HepG2 (cell line): ENCODE results near the gene SLC5A5. TPM values are rescaled to one million over a fixed set of nuclear protein-coding genes. Genes with fewer than 3 reads are reported as not detected.

ENCODE experiments used
- CEBPB ChIP-seq: IDR thresholded peaks from 2 replicates; pipeline ENCODE4 v1.6.1; 2011; ENCODE audit warnings: low read depth, low read length, improper control_type of control experiment, borderline replicate concordance
- FOXA1 ChIP-seq, 2 experiments: fragments of 450-650 bp in 1 of 2; sonication (generic) in 1 of 2; formaldehyde crosslinking in 1 of 2; IDR thresholded peaks; 2 replicates each; pipeline versions ENCODE4 v1.4.0 to v1.6.1; 2016 to 2020; ENCODE audit warnings: missing genetic modification reagents in 1 of 2
- ISL2 ChIP-seq: sonication (generic); formaldehyde crosslinking; IDR thresholded peaks from 2 replicates; pipeline ENCODE4 v1.5.0; 2020; ENCODE audit warnings: missing genetic modification reagents
- KDM5A ChIP-seq: fragments of 200-600 bp; sonication (generic); IDR thresholded peaks from 2 replicates; pipeline ENCODE4 v1.7.0; 2018; ENCODE audit warnings: antibody characterized with exemption, mild to moderate bottlenecking, low read length, borderline replicate concordance
- MAFK ChIP-seq, 2 experiments: IDR thresholded peaks in 1 of 2; conservative IDR thresholded peaks in 1 of 2; 2 replicates each; pipeline ENCODE4 v1.6.1; 2011; ENCODE audit warnings: improper control_type of control experiment in 2 of 2, low read length in 2 of 2
- MEF2D ChIP-seq: sonication (generic); formaldehyde crosslinking; IDR thresholded peaks from 2 replicates; pipeline ENCODE4 v1.5.1; 2020; ENCODE audit warnings: mild to moderate bottlenecking, missing genetic modification reagents
- MIER2 ChIP-seq: IDR thresholded peaks from 2 replicates; pipeline ENCODE4 v1.6.1; 2016; ENCODE audit warnings: missing biosample characterization, missing genetic modification reagents
- NONO ChIP-seq, 2 experiments: fragments of 450-650 bp in 1 of 2; sonication (generic) in 1 of 2; formaldehyde crosslinking in 1 of 2; IDR thresholded peaks in 1 of 2; conservative IDR thresholded peaks in 1 of 2; 2 replicates each; pipeline versions ENCODE4 v1.6.1 to v1.8.0; 2017 to 2022; ENCODE audit warnings: mild to moderate bottlenecking in 1 of 2, missing genetic modification reagents in 1 of 2, moderate library complexity in 1 of 2
- PHB2 ChIP-seq: fragments of 450-650 bp; IDR thresholded peaks from 2 replicates; pipeline ENCODE4 v1.6.1; 2018; ENCODE audit not compliant: partially characterized antibody
- SOX13 ChIP-seq, 3 experiments: fragments of 450-650 bp in 1 of 3; sonication (generic) in 1 of 3; formaldehyde crosslinking in 1 of 3; IDR thresholded peaks in 2 of 3; conservative IDR thresholded peaks in 1 of 3; 2 replicates each; pipeline versions ENCODE4 v1.5.0 to v1.6.1; 2016 to 2020; ENCODE audit warnings: antibody characterized with exemption in 1 of 3, mild to moderate bottlenecking in 1 of 3, missing compliant biosample characterization in 1 of 3, missing genetic modification reagents in 1 of 3, moderate library complexity in 1 of 3
- SRSF4 ChIP-seq: fragments of 200-400 bp; formaldehyde crosslinking; IDR thresholded peaks from one replicate; pipeline ENCODE4 v1.6.1; 2018; ENCODE audit warnings: mild to moderate bottlenecking, low read depth, low read length, moderate library complexity; ENCODE audit not compliant: poor library complexity, severe bottlenecking
- SYNCRIP ChIP-seq: fragments of 200-400 bp; formaldehyde crosslinking; IDR thresholded peaks from 2 replicates; pipeline ENCODE4 v1.6.1; 2018; ENCODE audit warnings: mild to moderate bottlenecking, low read depth, low read length; ENCODE audit not compliant: insufficient read depth
- XBP1 ChIP-seq: sonication (generic); formaldehyde crosslinking; IDR thresholded peaks from 2 replicates; pipeline ENCODE4 v1.5.0; 2020; ENCODE audit warnings: missing genetic modification reagents
- ZBTB3 ChIP-seq: sonication (generic); formaldehyde crosslinking; IDR thresholded peaks from 2 replicates; pipeline ENCODE4 v1.4.0; 2020; ENCODE audit warnings: low read depth, mild to moderate bottlenecking, moderate library complexity, missing genetic modification reagents, borderline replicate concordance
- ZNF138 ChIP-seq: sonication (generic); formaldehyde crosslinking; IDR thresholded peaks from 2 replicates; pipeline ENCODE4 v1.5.0; 2020; ENCODE audit warnings: mild to moderate bottlenecking, low read depth, missing genetic modification reagents
- ZNF160 ChIP-seq: sonication (generic); formaldehyde crosslinking; IDR thresholded peaks from 2 replicates; pipeline ENCODE4 v1.8.0; 2022; ENCODE audit warnings: mild to moderate bottlenecking, inconsistent platforms, missing genetic modification reagents
- ZNF264 ChIP-seq: sonication (generic); formaldehyde crosslinking; IDR thresholded peaks from 2 replicates; pipeline ENCODE4 v1.4.0; 2020; ENCODE audit warnings: missing genetic modification reagents
- ZNF33B ChIP-seq: sonication (generic); formaldehyde crosslinking; IDR thresholded peaks from 2 replicates; pipeline ENCODE4 v1.5.1; 2020; ENCODE audit warnings: mild to moderate bottlenecking, missing genetic modification reagents
- ZNF552 ChIP-seq: sonication (generic); formaldehyde crosslinking; IDR thresholded peaks from 2 replicates; pipeline ENCODE4 v1.9.0; 2022; ENCODE audit warnings: missing genetic modification reagents, mild to moderate bottlenecking, borderline replicate concordance
- ZNF577 ChIP-seq: sonication (generic); formaldehyde crosslinking; IDR thresholded peaks from 2 replicates; pipeline ENCODE4 v1.4.0; 2020; ENCODE audit warnings: mild to moderate bottlenecking, low read depth, missing genetic modification reagents, borderline replicate concordance
- ZNF891 ChIP-seq: sonication (generic); formaldehyde crosslinking; IDR thresholded peaks from 2 replicates; pipeline ENCODE4 v1.5.0; 2020; ENCODE audit warnings: mild to moderate bottlenecking, missing genetic modification reagents
- ZZZ3 ChIP-seq: sonication (generic); formaldehyde crosslinking; IDR thresholded peaks from 2 replicates; pipeline ENCODE4 v1.4.0; 2020; ENCODE audit warnings: missing genetic modification reagents, mild to moderate bottlenecking, borderline replicate concordance
- polyA plus RNA-seq, 8 experiments: library from polyadenylated mRNA; depleted of rRNA in 3 of 8; stranded (reverse) in 7 of 8; unstranded in 1 of 8; fragments of >200 nt; fragmentation: Illumina TruSeq in 4 of 8; extraction: Trizol in 4 of 8; gene quantifications; 2 replicates each; pipeline versions ENCODE4 v1.2.1 to v1.2.3, GENCODE V29; 2011 to 2016; ENCODE audit warnings: low read depth in 4 of 8, missing spikeins in 1 of 8, mixed read lengths in 1 of 8; ENCODE audit not compliant: insufficient read depth in 1 of 8
- total RNA-seq, 5 experiments: library from RNA; depleted of rRNA; stranded (reverse); fragments of >200 nt; fragmentation: Illumina TruSeq; extraction: Trizol; gene quantifications; 2 replicates each; pipeline ENCODE4 v1.2.3, GENCODE V29; 2016; ENCODE audit warnings: low read depth in 1 of 5
- TF ChIP-seq, protein P1 (sequence below): sonication (generic); formaldehyde crosslinking; IDR thresholded peaks from 2 replicates; pipeline ENCODE4 v1.8.1; 2023; ENCODE audit warnings: mild to moderate bottlenecking, missing genetic modification reagents
- TF ChIP-seq, protein P2 (sequence below): sonication (generic); formaldehyde crosslinking; IDR thresholded peaks from 2 replicates; pipeline ENCODE4 v1.4.0; 2020; ENCODE audit warnings: missing genetic modification reagents; ENCODE audit errors: not compliant biosample characterization
- TF ChIP-seq, protein P3 (sequence below): sonication (generic); formaldehyde crosslinking; IDR thresholded peaks from 2 replicates; pipeline ENCODE4 v1.4.0; 2020; ENCODE audit warnings: missing genetic modification reagents

The SLC5A5 gene
- total and polyA plus RNA-seq, 2 of the 13 experiments (the other 11 are each of a cell fraction or from before 2014, with no cell fraction given), result not detected

DNA sequence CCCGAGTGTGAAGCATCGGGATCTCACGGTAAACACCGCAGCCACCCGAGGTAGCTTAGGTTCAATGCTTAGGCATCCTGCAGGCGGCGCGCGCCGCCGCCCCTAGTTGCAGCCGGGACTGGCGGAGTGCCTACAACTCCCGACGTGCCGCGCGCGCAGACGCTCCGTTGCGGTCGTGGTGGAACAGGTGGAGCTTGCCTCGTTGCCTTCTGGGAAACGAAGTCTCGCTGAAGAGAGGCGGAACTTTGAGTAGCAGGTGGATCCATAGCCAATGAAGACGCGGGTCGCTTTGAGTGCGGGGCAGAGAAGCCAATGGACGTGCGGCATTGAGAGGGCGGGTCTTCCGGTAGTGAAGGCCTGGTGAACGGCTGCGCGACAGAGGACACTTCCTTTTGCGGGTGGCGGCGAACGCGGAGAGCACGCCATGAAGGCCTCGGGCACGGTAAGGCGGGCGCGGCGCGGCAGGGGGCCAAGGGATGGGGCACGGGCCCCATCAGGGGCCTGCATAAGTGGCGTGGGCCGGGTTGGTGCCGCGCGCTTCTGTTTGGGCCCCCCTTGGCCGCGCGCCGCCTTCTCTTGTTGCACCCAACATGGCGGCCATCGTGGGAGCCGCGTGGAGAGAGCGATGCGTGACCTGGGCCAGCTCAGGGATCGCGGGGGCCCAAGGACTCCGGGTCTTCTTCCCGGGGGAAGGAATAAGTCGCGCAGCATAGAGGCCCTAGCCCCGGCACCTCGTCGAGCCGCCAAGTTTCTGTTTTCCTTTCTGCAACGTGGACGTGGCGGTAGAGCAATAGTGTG, 12.0 kb upstream of the SLC5A5 start, which contains the start of gene RPL18A (continued):
- peak; percentile 49; the same call in 1 of the 2 replicates for TF ChIP-seq ZZZ3
- TF ChIP-seq, protein P1, sequence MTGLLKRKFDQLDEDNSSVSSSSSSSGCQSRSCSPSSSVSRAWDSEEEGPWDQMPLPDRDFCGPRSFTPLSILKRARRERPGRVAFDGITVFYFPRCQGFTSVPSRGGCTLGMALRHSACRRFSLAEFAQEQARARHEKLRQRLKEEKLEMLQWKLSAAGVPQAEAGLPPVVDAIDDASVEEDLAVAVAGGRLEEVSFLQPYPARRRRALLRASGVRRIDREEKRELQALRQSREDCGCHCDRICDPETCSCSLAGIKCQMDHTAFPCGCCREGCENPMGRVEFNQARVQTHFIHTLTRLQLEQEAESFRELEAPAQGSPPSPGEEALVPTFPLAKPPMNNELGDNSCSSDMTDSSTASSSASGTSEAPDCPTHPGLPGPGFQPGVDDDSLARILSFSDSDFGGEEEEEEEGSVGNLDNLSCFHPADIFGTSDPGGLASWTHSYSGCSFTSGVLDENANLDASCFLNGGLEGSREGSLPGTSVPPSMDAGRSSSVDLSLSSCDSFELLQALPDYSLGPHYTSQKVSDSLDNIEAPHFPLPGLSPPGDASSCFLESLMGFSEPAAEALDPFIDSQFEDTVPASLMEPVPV, result peak; percentile 33; the same call in 1 of the 2 replicates
- TF ChIP-seq SOX13 (IDR thresholded peaks at IDR 0.05), result no peak
- no peak; a peak in 1 of 4 replicates for TF ChIP-seq SOX13 (CRISPR knock-in tag; conservative IDR thresholded peaks at IDR 0.05 in 1 of 2, IDR thresholded peaks at IDR 0.05 in 1 of 2)
- TF ChIP-seq ZNF264 (CRISPR knock-in tag), result no peak
- TF ChIP-seq ZNF160 (CRISPR knock-in tag), result 0 out of 2 replicates have a peak, but pooled peaks have one; percentile 11
- no peak for TF ChIP-seq XBP1 (CRISPR knock-in tag)
- no peak for TF ChIP-seq ISL2
- peak in 1 of 2 experiments; percentile 6; a peak in 1 of 4 replicates for TF ChIP-seq MAFK (conservative IDR thresholded peaks at IDR 0.05 in 1 of 2, IDR thresholded peaks at IDR 0.05 in 1 of 2; ENCODE audit: low read length in 2 of 2)
- TF ChIP-seq NONO (IDR thresholded peaks at IDR 0.05), result no peak
- peak; percentile 72 for TF ChIP-seq NONO (CRISPR knock-in tag; conservative IDR thresholded peaks at IDR 0.05)
- TF ChIP-seq, protein P2, sequence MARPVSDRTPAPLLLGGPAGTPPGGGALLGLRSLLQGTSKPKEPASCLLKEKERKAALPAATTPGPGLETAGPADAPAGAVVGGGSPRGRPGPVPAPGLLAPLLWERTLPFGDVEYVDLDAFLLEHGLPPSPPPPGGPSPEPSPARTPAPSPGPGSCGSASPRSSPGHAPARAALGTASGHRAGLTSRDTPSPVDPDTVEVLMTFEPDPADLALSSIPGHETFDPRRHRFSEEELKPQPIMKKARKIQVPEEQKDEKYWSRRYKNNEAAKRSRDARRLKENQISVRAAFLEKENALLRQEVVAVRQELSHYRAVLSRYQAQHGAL (CRISPR knock-in tag), result no peak
- TF ChIP-seq ZNF138 (CRISPR knock-in tag), result no peak
- TF ChIP-seq ZNF891 (CRISPR knock-in tag), result peak; percentile 76; the same call in 1 of the 2 replicates
- TF ChIP-seq ZNF552 (CRISPR knock-in tag), result no peak
- peak; percentile 84; the same call in 1 of the 2 replicates for TF ChIP-seq ZNF33B (CRISPR knock-in tag)
- no peak for TF ChIP-seq CEBPB
- no peak for TF ChIP-seq MEF2D (CRISPR knock-in tag)
- TF ChIP-seq PHB2, result no peak
- TF ChIP-seq FOXA1 (IDR thresholded peaks at IDR 0.05), result no peak
- TF ChIP-seq FOXA1 (CRISPR knock-in tag; IDR thresholded peaks at IDR 0.05), result peak; percentile 76; the same call in 1 of the 2 replicates
- no peak for TF ChIP-seq SYNCRIP
- TF ChIP-seq, protein P3, sequence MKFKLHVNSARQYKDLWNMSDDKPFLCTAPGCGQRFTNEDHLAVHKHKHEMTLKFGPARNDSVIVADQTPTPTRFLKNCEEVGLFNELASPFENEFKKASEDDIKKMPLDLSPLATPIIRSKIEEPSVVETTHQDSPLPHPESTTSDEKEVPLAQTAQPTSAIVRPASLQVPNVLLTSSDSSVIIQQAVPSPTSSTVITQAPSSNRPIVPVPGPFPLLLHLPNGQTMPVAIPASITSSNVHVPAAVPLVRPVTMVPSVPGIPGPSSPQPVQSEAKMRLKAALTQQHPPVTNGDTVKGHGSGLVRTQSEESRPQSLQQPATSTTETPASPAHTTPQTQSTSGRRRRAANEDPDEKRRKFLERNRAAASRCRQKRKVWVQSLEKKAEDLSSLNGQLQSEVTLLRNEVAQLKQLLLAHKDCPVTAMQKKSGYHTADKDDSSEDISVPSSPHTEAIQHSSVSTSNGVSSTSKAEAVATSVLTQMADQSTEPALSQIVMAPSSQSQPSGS (CRISPR knock-in tag), result peak; percentile 53; the same call in 1 of the 2 replicates
- no peak for TF ChIP-seq KDM5A
- no peak for TF ChIP-seq SRSF4
- no peak for TF ChIP-seq ZBTB3 (CRISPR knock-in tag)
- TF ChIP-seq ZNF577 (CRISPR knock-in tag), result no peak
- TF ChIP-seq MIER2 (CRISPR knock-in tag), result no peak
